ENCODE results near the gene CACNA2D3.

Gene CACNA2D3

DNA sequence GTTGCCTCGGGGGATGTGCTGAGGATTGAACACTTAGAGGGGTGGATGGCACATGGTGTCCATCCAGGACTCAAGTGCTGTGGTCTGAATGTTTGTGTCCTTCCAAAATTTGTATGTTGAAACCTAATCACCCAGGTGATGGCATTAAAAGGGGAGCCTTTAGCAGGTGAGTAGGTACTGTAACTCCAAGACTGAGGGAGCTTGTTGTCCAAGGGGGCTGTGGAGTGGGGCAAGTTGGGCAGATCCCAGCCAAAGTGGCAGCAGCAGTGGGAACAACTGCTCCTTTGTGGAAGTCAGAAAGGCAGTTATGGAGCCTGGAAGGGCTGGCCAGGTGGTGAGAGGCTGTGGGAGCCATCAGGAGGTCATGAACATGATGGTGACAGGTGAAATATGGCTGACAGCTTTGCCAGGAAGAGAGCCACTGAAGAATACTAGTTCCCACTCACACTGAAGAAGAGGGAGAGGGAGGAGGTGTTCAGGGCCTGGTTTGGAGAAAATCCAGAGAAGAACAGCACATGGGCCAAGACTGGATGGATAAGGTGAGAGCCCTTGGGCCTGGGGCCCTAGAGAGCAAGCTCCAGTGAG lies 385.6 kb downstream of the CACNA2D3 start:
- DNase-seq: no peak

DNA sequence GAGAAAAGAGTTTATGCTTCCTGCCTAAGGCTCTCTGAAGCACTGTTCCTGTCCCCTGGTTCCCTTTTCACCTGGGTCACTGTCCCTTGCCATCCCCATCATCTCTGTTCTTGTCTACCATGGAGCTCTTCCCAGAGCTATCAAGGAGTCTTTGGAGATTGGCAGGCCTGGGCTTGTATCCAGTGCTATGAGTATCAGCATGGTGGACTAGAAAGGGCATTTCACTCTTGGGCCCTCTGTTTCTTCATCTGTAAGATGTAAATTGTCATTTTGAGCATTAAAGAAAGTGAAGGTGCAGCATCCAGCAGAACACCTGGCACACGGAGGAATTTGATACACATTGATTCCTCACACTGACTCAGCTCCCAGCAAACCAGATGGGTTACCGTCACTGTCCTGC lies 388.2 kb downstream of the CACNA2D3 start:
- DNase-seq: no peak

DNA sequence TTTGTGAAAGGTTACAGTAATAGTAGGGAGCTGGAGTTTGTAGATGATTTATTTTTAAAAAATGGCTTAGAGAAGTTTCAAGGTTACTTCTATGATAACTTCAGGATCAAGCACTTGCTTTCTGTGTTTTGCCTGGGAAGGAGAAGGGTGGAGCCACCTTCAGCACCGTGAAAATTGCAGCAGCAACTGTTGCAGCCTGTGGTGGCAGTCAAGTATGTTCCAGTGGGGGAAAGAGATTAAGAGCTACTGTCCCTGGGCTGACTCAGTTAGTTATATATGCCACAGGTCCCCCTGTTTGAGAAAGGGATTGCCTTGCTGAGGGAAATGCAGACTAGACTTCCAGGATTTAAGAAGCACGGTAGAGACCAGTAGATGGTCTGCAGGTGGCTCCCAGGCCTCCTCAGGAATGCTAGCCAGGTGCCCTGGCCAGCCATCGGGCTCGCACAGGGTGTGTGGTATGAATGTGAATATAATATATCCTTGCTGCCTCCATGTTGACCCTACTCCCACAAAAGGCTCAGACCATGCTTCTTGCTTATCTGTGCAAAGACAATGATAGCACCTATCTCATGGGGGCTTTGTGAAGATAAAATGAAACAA lies 389.5 kb downstream of the CACNA2D3 start:
- DNase-seq: no peak

DNA sequence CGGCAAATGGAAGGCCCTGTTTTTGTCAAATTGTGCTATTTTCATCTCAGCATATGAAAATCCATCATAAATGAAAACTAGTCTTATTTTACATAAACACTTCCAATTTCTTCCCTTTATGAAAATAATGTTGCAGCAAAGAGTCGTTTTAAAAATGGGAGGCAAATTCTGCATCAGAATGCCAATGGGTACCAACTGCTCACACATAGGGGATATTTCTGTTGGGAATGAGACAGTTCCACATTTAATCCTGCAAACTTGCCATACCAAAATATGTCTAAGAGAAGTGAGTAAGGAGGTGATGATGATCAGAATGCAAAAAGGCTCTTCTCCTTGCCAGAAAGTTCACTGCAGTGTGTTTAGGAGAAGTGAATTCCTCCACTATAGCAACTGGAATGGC lies 391.7 kb downstream of the CACNA2D3 start:
- no peak for DNase-seq

DNA sequence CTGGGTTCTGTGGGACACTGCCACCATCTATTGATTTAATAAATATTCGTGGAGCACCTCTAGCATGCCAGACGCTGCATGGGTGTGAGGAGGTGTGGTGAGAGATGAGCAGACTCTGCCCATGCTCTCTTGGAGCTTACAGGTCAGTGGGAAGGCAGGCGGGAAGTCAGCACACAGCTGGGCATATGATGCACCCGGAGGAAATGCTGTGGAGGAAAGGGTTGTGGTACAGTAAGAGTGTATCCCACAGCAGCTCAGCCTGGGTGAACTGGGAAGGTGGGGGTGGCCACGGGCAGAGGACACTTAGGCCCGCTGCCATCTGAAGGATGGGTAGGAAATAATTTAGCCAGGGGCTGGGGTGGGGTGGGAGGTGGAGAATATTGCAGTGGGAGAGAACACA lies 392.1 kb downstream of the CACNA2D3 start:
- no peak for DNase-seq

DNA sequence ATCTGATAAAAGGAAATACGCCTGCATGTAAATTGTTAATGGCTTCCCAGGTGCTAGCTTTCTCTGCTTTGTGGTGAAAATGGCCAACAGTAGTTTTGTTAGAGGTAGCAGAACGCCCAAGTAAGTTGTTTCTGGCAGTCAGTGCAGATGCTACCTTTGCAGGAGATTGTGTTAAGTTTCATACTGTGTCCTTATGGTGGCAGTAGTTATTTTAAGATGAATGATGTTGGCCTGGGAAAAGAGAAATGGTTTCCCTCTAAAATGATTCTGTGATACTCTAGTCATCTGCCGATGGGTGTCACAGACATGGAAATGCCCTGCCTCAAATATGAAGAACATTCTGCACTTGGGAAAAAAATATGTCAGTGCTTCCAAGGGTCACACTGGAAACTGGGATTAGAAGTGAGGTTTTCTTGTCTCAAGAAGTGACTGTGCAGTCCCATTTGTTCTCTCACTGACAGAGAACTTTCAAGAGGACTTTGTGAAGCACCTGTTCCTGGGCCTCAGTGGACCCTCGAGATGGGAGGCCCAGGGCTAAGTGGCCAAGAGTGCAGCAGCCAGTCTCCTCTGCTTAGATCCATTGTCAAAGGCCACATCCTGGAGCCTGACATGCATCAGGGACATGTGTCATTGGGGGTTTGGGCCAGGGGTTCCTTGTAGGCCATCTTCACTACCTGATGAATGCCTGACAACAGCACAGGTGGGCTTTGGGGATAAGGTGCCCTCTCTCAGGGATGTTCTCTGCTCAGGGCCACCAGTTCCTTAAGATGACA lies 393.3 kb downstream of the CACNA2D3 start:
- no peak for DNase-seq

DNA sequence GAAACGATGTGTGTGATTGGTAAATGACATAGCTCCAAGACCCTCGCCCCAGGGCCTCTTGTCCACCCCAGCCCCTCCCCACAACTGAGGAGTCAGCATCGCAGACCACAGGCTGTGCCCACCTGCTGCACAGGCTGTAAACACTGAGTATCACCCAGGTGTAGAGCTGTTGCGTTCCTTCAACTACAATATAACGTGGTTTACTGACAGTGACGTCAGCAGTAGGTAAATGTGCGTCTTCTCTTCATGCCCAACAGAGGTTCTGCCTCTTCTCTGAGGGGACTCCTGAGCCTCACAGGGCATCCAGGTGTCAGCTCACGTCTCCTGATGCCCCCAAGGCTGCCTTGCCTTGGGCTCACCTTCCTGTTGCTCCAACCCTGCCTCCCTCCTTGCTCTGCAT lies 395.1 kb downstream of the CACNA2D3 start:
- no peak for DNase-seq

DNA sequence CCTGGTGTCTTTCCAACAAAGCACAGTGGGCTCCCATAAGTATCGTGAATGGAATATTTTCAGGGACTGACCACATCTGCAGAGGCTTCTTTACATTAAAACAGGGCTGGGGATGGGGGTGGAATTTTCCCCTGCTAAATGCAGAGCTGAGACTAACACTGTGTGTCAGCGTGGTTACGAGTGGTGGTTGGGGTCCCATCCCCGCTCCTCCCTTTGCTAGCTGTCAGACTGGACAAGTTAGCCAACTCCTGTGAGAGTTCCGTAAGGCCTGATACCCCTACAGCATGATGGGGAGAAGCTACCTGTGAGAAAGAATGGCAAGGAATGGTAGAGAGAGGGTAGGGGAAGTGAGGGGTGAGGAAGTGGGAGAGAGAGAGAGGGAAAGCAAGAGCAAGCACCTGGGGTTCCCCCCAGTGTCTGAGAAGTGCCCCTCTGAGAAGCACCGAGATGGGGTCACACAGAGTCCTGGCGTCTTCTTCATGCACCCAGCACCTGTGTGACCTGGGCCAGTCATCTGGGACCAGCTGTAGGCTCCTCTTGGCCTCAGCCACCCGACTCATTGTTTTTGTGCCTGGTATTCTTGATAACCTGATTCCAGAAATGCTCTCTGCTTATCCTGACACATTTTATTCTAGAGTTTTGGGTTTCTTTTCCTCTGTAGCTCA lies 395.8 kb downstream of the CACNA2D3 start:
- no peak for DNase-seq

DNA sequence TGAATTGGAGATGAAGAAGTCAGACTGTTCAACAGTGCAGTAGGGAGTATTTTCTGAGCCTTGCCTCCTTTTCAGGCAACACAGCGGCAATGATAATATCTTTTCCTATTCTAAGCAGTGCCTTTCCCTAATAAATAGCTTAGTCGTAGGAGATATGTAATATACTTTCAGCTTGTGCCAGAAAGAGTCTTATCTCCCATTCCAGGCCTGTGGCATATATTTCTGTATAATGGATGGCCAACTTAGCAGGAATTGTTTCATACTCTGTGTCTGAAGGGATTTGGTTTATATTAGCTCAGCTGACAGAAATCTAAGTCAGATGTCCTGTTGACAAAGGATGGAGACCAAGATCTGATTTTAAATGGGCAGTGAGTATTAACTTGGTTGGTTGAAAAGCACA lies 397.1 kb downstream of the CACNA2D3 start:
- no peak for DNase-seq

DNA sequence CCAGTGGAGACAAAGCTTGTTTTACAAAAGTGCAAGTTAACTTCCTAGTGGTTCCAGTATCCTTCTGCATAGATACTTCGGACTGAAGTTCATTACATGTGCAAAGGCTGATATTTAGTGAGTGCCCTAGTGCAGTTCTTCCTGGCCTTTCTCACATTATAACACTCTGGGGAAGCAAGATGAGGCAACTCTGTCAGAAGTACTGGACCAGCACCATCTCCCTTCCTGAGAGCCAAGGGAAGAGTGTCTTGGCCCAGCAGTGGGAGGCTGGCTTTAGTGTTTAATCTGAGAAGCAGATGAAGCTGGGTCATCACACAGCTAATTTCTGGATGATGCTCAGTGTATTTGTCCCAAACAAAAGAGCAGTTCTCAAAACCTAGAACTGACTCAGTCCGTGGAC lies 397.7 kb downstream of the CACNA2D3 start:
- DNase-seq: no peak

DNA sequence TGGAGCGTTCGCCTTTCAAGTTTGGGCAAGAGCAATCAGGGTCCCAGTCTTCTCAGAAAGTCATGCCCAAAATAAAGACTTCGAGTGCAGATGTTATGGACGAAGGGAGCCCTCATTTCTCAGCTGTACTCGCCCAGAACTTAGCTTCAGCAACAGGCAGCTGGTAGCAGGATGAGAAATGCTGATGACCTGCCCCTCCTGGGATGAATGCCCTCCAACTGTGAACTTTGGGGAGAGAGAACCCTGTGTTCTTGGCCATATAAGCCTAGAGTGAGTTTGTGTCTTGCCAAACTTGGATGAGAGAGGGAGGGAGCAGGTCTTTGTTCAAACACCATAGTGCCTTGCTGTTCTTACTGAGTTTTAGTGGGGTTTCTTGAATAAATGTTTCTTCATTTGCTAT lies 405.2 kb downstream of the CACNA2D3 start:
- DNase-seq: no peak

DNA sequence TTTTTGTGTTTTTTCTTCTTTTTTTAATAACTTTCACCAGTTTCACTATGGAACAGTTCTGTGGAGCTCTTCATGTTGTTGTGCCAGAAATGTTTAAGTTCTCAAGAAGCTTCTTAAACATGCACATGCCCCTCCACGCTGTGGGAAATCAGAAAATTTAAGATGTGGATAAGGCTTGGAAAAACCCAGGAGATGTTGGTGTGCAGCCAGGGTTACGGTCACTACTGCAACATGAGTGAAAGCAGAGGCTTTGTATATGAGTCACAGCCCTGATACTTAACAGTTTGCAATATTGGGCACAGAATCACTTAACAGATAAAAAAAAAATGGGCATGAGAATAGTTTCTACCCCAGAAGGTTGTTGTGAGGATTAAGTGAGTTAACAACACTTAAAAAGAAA lies 405.6 kb downstream of the CACNA2D3 start:
- DNase-seq: no peak

DNA sequence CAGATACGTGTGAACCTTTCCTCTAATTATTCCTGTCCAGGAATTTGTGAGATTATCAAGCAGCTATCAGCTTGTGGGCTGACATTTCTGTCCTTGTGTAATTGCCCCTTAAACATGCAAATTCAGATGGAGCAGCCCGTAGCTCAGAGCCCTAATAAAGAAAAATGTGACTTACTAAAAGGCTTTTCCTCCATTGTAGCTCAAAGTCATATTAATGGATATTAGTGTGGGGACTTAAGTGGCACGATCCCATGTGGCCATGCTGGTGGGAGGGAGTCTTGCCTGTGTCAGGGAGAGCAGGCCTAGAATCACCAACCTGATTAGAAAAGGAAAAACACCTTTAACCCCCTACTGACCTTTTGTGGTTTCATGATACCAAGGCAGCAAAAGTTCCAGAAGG lies 406.3 kb downstream of the CACNA2D3 start:
- no peak for DNase-seq

DNA sequence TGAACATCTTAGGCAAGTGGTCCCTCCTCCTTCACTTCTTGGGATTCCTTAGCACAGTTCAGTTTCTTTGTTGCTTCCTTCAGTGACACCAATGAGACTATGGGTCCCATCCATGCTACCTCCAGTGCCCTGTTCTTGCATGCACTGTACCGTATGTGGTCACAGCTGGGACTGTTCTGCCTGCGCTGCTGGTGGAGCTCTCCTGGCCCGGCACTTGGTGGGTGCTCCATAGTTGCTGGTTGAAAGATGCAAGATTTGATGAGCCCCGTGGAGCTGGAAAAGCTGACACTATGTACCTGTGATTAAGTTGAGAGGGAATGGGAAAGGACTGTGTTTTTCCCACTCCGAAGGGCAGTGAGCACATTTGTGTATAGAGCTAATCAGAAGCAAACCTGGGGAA lies 407.7 kb downstream of the CACNA2D3 start:
- no peak for DNase-seq

DNA sequence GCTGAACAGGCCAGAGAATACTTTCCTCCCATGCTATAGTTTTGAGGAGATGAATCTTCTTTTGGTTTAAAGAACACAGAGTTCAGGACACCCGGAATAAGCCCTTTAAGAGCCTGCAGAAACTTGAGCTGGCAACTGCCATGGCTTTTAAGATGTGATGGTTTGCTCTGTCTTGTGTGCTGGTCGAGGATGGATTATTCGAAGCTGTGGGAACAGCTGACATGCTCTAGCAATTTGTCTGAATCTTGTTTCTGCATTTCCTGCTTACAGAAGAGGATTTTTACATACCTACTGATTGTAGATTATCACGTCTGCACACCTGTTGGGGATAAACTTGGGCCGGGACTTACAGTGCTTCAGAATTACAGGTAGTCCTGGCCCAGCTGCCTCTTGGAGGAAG lies 408.6 kb downstream of the CACNA2D3 start:
- no peak for DNase-seq

DNA sequence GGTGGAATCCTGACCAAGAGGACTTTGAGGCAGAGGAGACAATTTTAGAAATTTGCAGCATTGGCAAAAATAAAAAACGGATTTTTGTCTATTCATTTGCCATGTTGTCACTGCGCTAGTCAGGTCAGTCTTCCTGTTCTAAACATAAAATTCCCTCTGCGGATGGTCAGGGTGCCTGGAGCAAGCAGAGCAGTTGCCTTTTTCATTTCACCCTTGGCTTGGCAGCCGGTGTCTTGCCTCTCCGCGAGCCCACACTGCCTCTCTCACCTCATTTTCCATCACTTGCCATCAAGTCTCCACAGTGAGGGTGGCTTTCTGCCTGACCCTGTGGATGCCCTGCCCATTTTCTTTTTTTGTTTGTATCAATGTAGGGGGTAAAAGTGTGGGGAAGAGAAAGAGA lies 409.4 kb downstream of the CACNA2D3 start:
- no peak for DNase-seq

DNA sequence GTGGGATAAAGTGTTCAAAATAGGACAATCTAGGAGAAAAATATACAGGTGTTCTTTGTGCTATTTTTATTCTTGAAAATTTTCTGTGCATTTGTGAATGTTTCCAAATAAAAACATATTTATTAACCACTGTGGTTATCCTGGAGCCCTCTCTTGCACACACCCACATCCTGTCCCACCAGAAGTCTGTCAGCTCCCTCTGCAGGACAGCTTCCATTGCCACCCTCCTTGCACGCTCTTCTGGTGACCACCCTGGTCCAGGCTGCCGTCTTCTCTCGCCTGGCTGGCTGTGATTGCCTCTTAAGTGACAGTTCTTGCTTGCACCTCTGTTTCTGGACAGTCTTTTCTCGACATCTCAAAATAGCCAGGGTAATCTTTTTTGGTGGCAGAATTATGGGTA lies 411.5 kb downstream of the CACNA2D3 start:
- DNase-seq: no peak

DNA sequence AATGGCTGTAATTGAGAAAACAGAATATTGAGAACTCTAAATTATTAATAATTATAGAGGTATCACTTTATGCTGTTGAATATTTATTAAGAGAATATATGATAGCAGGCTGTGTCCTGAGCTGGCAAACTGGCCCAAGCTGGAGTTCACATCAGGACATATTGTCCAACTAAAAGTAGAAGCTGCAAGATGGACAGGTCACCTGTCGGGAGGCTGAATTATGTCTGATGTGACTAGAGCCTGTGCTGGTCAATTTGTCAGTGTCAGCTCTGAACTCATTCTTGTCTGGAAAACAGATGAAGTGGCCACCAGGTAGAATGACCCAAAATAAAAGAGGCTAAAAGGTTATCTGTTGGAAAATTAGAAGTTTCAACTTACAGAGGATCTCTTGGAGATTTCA lies 413.3 kb downstream of the CACNA2D3 start:
- DNase-seq: no peak

DNA sequence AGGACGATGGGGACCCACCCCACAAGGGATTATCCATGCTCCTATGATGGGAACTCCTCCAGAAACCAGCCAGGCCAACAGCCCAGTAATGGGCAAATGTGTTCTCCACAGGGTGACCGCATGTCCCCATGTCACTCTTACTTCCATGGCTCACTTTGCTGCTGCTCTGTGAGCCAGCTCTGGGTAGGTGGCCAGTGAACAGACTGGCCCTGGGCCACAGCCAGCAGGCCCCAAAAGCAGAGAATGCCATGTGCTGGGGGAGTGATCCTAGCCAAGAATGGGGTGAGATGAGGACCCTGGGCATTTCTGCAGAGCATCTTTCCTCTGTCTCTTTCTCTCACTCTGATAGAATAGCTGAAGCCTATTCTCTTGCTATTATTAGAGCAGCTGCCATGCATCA lies 414.1 kb downstream of the CACNA2D3 start:
- DNase-seq: no peak

DNA sequence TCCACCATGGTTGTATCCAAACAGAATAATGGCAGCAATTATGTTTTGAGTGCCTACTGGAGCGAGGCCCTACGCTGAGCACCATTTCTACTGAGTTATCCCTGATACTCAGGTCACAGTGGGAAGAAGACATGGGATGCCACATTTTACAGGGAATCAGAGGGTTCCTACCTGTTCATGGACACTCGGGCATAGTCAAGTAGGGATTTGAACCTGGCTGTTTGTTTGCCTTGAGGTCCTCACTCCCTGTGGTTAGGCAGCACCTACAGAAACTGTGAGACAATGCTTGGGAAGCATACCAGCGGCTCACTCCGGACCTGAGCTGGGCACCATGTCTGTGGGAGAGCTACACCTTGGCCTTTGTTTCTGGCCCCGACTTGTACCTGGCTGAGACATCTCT lies 415.2 kb downstream of the CACNA2D3 start:
- no peak for DNase-seq

DNA sequence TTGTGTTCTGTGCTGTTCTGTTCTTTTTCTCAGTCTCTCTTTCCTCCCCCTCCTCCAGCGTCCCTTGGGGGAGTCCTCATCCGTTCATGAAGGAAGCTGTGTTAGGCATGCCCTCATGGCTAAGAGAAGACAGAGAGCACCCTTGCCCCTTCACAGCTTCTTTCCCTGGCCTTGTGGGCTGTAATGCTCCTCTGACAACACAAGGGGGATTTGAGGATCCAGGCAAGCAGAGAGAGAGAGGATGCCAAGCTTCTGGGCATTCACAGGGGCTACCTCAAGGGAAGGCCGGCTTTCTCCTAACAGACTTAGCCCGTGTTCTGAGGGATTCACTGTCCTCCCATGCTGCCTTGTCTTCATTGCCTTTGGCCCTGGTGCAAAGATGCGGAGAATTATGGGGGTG lies 416.0 kb downstream of the CACNA2D3 start:
- DNase-seq: no peak

DNA sequence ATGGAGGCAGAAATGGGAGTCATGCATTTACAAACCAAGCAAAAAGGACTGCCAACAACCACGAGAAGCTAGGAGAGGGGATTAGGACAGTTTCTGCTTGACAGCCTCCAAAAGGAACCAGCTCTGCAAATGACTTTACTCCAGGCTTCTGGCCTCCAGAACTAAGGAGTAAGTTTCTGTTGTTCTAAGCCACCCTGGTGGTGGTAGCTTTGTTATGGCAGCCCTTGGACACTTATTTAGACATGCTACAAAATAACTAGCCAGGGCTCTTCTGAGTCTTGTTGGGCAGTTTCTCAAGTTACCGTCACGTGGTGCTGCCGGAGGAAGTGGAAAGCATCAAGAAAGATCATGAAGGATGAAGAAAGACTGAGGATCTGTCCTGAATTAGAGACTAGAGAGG lies 419.0 kb downstream of the CACNA2D3 start:
- DNase-seq: no peak

DNA sequence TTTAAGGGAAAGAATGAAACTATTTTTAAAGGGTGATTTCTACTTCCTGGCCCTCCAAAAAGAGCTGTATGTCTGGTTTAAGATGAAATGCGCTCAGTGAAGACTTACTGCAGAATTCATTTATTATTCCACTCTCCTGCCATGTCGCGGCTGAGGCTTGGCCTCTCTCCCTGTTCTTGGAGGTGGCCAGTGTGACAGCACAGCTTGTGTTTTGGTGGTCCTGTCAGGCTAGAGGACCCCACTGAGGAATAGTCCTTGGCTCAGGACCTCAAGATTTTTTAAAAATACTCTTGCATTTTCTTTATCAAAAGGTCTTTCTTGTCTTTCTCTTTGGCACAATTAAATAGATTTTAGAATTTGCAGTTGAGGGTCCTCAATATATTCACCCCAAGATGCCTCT lies 421.1 kb downstream of the CACNA2D3 start:
- DNase-seq: no peak

DNA sequence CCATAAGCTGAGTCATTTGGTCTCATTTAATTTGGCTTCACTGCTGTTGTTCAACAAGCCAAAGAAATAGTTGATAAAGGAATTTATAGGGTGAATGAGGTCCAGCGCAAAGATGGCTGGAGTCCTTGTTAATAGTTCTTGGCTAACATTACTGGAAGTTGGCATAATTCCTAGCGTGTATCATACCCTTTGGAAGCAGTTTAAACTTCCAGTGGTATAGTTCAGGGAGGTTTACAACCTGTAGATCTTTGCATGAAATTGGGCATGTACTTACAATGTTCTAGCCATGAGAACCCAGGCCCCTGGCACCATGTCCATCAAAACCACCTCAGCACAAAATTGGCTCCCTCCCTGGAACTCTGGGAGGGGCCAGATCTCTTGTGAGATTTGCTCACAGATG lies 424.7 kb downstream of the CACNA2D3 start:
- DNase-seq: no peak
